IPS-20b (cell line): ENCODE results near the gene MBIP.

ENCODE experiments used
- H3K27ac ChIP-seq: one replicate; pipeline ENCODE4 v1.5.1; 2013; ENCODE audit warnings: low read length
- H3K27me3 ChIP-seq: 2 replicates; pipeline ENCODE4 v1.6.1; 2013; ENCODE audit warnings: mild to moderate bottlenecking, low read length, inconsistent platforms; ENCODE audit not compliant: insufficient read depth
- H3K36me3 ChIP-seq: 2 replicates; pipeline ENCODE4 v1.6.1; 2013; ENCODE audit warnings: low read depth, mild to moderate bottlenecking, inconsistent platforms, low read length, moderate library complexity; ENCODE audit not compliant: insufficient read depth
- H3K4me1 ChIP-seq: 2 replicates; pipeline ENCODE4 v1.6.1; 2013; ENCODE audit warnings: mild to moderate bottlenecking, control low read depth, inconsistent platforms, low read length, moderate library complexity; ENCODE audit not compliant: insufficient read depth
- H3K4me3 ChIP-seq: 2 replicates; pipeline ENCODE4 v1.5.1; 2013; ENCODE audit warnings: mild to moderate bottlenecking, low read length, inconsistent platforms
- H3K9ac ChIP-seq: 2 replicates; pipeline ENCODE4 v1.6.1; 2013; ENCODE audit warnings: low read depth, mild to moderate bottlenecking, inconsistent platforms, low read length, moderate library complexity
- H3K9me3 ChIP-seq: 2 replicates; pipeline ENCODE4 v1.6.1; 2013; ENCODE audit warnings: mild to moderate bottlenecking, low read depth, low read length, inconsistent platforms; ENCODE audit not compliant: insufficient read depth

Gene MBIP

DNA sequence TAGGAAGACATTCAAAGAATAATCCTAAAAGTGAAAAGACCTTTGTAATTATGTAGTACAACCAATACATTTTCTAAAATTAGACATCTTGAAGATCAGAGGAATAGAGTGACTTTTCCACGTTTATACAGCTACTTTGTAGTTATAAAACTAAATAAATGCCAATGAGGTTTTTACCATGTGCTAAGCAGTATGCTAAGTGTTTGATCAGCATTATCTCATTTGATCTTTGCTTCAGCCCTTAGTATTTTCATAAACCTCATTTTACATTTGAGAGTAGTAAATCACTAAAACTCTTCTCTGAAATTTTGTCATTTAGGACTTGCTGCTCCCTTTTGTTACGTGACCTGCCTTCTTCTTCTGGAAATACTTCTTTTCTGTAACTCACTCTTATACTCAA lies 13.6 kb downstream of the MBIP start:
- Histone ChIP-seq H3K4me1 (no peaks in the 10 kb centered on the region), H3K9ac (no peak overlapping the region), H3K36me3 (peaks cover 83% of the 10 kb centered on the region), H3K27ac (no peak overlapping the region), H3K27me3 (no peaks in the 10 kb centered on the region), H3K4me3 (no peak overlapping the region), H3K9me3 (no peaks in the 10 kb centered on the region)

DNA sequence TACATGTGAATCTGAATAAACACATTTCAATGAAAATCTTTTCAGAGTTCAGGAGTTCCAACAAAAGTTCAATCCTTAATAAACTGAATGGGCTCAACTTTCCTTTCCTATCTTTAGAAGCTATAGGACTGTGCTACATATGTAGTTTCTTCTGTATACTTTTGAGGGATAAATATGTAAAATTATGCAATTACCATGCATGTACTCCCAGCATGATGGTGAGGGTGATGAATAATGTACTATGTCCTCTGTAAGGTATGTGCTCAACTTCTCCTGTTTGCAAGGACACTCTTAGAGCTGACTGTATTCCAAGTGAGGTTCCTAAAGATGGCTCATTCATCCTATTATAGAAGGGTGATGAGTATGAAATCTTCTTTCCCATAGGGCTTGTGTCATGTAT lies 15.5 kb downstream of the MBIP start:
- H3K4me1 ChIP-seq: no peaks in the 10 kb centered on the region
- H3K9ac ChIP-seq: no peak overlapping the region
- H3K9me3 ChIP-seq: no peaks in the 10 kb centered on the region
- H3K4me3 ChIP-seq: no peak overlapping the region
- H3K36me3 ChIP-seq: peaks cover 78% of the 10 kb centered on the region
- H3K27ac ChIP-seq: no peak overlapping the region
- H3K27me3 ChIP-seq: no peaks in the 10 kb centered on the region

DNA sequence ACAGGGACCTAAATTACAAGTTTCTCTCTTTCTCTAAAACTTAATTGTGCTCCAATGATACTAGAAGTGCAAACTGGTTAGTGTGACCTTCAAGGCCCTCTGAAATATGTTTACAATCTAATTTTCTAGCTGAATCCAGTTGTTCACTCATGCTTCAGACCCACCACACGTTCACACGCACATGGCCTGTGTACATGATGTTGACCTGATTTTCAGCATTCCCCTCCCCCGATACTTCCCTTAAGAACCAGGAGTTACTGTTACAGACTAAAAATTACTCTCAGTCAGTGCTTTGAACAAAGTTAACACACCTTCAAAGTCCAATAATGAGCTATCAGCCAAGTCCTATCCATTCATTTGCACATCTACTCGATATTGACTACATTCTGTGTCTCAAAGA lies 16.5 kb downstream of the MBIP start:
- Histone ChIP-seq H3K9me3 (no peaks in the 10 kb centered on the region), H3K4me1 (no peaks in the 10 kb centered on the region), H3K27ac (no peak overlapping the region), H3K4me3 (no peak overlapping the region), H3K9ac (no peak overlapping the region), H3K27me3 (no peaks in the 10 kb centered on the region), H3K36me3 (peaks cover 78% of the 10 kb centered on the region)

DNA sequence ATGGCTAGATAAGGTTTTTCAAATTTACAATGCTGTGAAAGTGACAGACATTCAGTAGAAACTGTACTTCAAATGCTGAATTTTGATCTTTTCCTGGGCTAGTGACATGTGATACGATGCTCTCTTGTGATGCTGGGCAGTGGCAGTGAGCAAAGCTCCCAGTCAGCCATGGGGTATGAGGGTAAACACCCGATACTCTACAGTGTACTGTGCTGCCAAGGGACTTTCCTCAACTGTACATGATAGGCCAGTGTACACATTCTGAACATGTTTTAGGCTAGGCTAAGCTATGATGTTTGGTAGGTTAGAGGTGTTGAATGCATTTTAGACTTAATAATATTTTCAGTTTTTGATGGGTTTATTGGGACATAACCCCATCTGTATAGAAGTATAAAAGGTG lies 17.6 kb downstream of the MBIP start:
- no peak overlapping the region for H3K9ac ChIP-seq
- H3K4me1 ChIP-seq: no peaks in the 10 kb centered on the region
- H3K36me3 ChIP-seq: peaks cover 78% of the 10 kb centered on the region
- no peaks in the 10 kb centered on the region for H3K9me3 ChIP-seq
- no peak overlapping the region for H3K4me3 ChIP-seq
- no peak overlapping the region for H3K27ac ChIP-seq
- H3K27me3 ChIP-seq: no peaks in the 10 kb centered on the region

DNA sequence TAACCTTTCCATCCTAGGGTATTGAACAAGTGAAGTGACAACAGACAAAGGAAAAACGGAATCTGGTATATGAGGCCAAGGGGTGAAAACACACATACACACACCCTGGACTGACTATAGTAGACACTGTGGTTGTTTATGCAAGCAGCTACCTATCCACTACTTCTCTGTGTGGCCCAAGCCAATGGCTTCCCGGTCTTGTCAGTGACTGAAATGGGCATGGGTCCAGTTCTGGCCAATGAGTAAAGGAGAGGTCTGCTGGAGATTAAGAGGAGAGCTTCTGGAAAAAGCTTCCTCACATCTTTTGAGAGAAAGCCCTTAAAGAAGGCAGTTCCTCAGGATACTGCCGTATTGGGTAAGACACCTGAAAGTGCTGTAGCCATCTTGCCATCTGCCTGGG lies 19.3 kb downstream of the MBIP start:
- H3K36me3 ChIP-seq: peaks cover 80% of the 10 kb centered on the region

DNA sequence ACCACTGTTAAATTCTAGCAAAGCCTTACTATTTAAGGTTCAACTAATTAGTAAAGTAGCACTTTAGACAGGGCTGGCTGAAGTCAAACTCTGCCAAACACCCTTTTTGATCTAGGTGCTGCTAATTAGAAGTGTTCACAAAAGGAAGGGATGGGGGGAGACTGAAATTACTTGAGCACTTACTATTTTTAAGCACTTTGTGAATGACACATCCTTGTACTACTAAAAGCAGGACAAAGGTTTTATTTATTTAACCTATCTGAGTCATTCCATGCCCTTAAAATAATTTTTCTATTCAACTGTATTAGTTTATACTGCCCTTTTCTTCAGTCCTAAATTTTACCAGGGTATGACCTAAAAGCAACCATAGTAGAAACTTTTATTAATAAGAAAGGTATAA lies 20.1 kb downstream of the MBIP start:
- Histone ChIP-seq H3K36me3 (peaks cover 76% of the 10 kb centered on the region), H3K9ac (no peak overlapping the region), H3K27ac (no peak overlapping the region), H3K27me3 (no peaks in the 10 kb centered on the region), H3K4me3 (no peak overlapping the region), H3K4me1 (peaks cover 13% of the 10 kb centered on the region), H3K9me3 (no peaks in the 10 kb centered on the region)

More for the DNA sequence above, 19.3 kb downstream of the MBIP start:
- Histone ChIP-seq H3K9me3 (no peaks in the 10 kb centered on the region), H3K4me3 (no peak overlapping the region), H3K4me1 (peaks cover 5% of the 10 kb centered on the region; the same call in 1 of the 2 replicates), H3K27me3 (no peaks in the 10 kb centered on the region), H3K27ac (no peak overlapping the region), H3K9ac (no peak overlapping the region)

DNA sequence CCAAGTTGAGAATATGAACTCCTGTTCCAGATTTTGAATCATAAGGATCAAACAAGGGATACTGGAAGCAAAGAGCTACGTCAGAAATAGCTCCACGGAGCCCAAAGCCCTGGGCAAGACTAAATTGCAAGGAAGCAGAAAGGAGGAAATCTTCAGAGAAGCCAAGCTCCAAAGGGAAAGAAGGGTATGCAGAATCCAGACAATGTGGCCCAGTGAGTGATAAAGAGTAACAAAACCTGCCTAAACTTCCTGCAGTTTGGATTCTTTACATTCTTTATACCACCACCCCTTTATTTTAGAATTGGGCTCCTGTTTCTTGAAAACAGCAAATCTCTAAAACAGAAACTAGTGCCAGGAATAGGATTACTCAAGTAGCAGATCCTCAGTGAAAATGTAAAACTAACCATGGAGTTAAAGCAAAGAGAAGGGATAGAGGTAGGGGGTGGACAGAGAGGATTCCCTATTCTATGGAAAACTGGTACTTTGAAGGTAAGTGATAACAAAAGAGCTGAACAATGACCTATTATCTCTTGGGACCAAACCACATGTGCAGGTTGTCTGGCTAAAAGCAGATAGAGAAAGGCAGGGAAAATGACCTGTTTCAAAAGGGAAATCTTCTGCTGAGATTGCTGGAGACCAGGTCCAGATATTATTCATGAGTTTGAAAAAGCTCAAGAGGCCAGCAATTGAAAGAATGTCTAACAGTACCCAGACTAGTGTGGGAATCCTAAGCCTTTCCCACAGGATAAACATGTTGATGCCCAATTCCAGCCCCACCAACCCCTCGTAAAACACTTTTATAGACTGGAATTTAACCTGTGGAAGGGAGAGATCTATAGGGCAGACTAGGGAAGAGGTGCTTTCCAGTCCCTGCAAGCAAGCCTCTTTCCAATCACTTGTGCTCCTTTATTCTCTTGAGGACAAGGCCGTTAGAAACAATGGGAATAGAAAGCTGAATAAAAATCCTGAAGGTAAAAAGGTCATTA lies 24.5 kb downstream of the MBIP start:
- peaks cover 50% of the 10 kb centered on the region for H3K36me3 ChIP-seq
- H3K4me1 ChIP-seq: peaks cover 26% of the 10 kb centered on the region
- H3K4me3 ChIP-seq: no peak overlapping the region
- no peaks in the 10 kb centered on the region for H3K9me3 ChIP-seq
- H3K27ac ChIP-seq: no peak overlapping the region
- no peaks in the 10 kb centered on the region for H3K27me3 ChIP-seq
- H3K9ac ChIP-seq: no peak overlapping the region

DNA sequence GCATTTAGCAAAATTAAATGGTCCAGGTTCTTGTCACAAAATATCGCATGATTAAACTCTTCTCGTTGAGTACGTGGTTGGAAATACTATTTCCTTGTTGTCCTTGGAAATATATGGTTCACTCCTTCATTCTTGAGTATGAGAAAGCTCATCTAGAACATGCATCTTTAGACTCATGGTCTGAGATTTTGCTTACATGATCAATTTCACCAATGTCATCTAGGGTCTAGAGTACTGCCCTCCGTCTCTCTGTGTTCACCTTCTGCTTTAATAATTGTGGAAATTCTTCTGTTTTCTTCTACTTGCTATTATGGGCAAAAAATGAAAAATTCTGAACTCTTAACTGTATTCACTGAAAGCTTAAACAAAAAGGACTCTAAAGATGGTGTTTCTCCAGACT lies 25.9 kb downstream of the MBIP start:
- H3K4me1 ChIP-seq: peaks cover 30% of the 10 kb centered on the region
- no peak overlapping the region for H3K27ac ChIP-seq
- peaks cover 36% of the 10 kb centered on the region for H3K36me3 ChIP-seq
- no peak overlapping the region for H3K4me3 ChIP-seq
- H3K27me3 ChIP-seq: no peaks in the 10 kb centered on the region
- no peak overlapping the region for H3K9ac ChIP-seq
- H3K9me3 ChIP-seq: no peaks in the 10 kb centered on the region

DNA sequence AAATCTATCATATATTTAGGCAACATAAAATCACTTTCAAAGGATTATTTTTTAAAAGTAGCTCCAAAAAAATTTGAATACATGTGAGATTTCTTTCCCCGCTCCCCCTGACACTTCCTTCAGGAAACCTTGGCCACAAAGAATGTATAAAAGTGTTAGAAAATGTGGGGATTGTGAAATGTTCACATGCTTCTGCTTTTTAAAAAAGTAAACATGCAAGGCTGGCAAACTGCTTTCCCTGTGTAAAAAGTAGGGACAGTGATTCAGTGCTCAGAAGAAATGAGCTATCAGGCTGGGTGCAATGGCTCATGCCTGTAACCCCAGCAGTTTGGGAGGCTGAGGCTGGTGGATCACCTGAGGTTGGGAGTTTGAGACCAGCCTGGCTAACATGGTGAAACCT lies 26.6 kb downstream of the MBIP start:
- Histone ChIP-seq H3K4me1 (peaks cover 30% of the 10 kb centered on the region), H3K4me3 (no peak overlapping the region), H3K27ac (no peak overlapping the region), H3K36me3 (peaks cover 29% of the 10 kb centered on the region), H3K9ac (no peak overlapping the region), H3K27me3 (no peaks in the 10 kb centered on the region), H3K9me3 (no peaks in the 10 kb centered on the region)

DNA sequence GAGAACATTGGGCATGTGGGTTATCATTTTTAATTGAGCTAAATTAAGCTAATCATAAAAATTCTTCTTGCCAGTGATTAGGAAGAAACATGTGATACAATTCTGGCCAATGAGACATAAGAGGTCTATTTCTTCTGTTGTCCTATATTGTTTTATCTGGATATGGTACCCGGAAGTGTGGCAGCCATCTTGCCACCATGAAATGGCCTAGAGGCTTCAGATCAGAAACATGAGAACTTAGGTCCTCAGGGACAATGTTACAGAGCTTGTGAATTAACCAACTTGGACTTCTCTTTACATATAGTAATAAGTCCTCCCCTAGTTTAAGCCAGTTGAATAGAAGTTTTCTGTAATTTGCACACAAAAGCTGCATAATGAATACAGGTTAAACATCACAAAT lies 30.5 kb downstream of the MBIP start:
- no peaks in the 10 kb centered on the region for H3K27me3 ChIP-seq
- no peaks in the 10 kb centered on the region for H3K9me3 ChIP-seq
- H3K36me3 ChIP-seq: no peaks in the 10 kb centered on the region
- no peak overlapping the region for H3K27ac ChIP-seq
- H3K4me3 ChIP-seq: no peak overlapping the region
- peaks cover 15% of the 10 kb centered on the region; the same call in 1 of the 2 replicates for H3K4me1 ChIP-seq
- H3K9ac ChIP-seq: no peak overlapping the region

DNA sequence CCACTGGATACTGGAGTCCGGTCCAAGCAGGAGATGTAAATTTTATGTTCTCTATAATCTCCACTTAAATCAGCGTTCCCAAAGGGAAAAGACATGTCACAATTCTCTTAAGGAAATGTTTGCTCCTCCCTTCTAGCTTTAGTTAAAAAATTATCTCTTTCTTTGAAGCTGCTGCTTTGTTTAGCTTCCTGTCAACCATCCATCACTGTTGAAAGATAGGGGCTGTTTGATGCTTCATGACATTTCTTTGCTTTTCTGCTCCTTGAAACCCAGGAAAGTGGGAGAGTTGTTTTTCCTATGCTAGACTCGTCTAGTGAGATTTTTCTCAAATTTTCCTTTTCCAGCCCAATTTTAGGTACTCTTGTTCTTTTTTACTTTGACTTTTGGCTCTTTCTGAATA lies 31.9 kb downstream of the MBIP start:
- peaks cover 15% of the 10 kb centered on the region; the same call in 1 of the 2 replicates for H3K4me1 ChIP-seq
- H3K9me3 ChIP-seq: no peaks in the 10 kb centered on the region
- no peak overlapping the region for H3K4me3 ChIP-seq
- H3K36me3 ChIP-seq: no peaks in the 10 kb centered on the region
- no peak overlapping the region for H3K27ac ChIP-seq
- no peak overlapping the region for H3K9ac ChIP-seq
- H3K27me3 ChIP-seq: no peaks in the 10 kb centered on the region

DNA sequence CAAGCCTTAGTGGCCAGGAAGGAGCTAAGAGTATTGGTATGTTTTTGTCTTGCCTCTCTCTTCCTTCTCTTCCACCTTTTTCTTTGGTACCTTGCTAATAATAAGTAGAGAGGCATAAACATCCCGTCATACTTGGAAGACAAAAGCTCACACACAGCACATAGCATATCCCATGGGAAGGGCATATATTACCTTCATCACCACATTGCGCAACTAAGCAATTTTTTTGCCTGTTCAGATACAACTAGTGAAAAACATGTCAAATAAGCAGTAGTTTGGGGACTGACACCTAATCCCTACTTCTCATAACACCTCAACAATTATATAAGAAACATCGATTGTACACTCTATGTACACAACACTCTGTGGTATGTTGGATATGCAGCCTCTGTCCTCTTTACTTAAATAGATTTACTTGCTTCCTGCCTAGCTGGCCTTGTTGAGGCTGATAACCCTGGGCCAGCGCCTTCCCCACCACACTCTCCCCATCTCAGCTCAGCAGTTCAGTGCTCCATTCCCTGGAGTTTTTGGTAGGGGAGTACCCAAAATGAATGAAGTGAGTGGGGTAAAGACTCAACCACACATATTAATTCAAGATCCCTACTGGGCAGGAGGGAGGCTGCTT lies 35.4 kb downstream of the MBIP start:
- no peaks in the 10 kb centered on the region for H3K9me3 ChIP-seq
- no peak overlapping the region for H3K4me3 ChIP-seq
- H3K9ac ChIP-seq: no peak overlapping the region
- no peaks in the 10 kb centered on the region for H3K27me3 ChIP-seq
- H3K27ac ChIP-seq: no peak overlapping the region
- H3K4me1 ChIP-seq: peaks cover 12% of the 10 kb centered on the region
- no peaks in the 10 kb centered on the region for H3K36me3 ChIP-seq
